SKM-1 (cell line): ENCODE data around the gene PLVAP.
A peak's percentile ranks its signal among the peaks of the same experiment; 100 is the strongest.
"Not testable (repeated sequence)": the region's sequence is repeated elsewhere in the genome, so short reads cannot be mapped to it uniquely, and the experiment has no call there.

ENCODE experiments used
- DNase-seq: peaks from one replicate; lab custom pipeline; 2025; ENCODE audit not compliant: unreplicated experiment; lab: John Stamatoyannopoulos, UW

PLVAP gene

DNA sequence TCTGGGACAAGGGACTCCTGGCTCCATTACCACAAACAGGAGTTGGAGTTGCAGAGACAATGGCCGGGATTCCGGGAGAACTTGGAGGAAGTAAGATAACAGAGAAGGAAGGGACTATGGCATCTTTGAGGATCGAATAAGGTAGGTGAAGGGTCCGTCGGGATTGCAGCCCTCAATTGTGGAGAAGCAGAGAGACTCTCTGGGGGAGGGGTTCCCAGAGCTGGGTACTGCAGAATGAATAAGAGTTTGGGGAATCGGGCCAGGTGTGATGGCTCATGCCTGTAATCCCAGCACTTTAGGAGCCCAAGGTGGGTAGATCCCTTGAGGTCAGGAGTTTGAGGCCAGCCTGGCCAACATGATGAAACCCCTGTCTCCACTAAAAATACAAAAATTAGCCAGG lies 24.5 kb upstream of the PLVAP start:
- no peak for DNase-seq

DNA sequence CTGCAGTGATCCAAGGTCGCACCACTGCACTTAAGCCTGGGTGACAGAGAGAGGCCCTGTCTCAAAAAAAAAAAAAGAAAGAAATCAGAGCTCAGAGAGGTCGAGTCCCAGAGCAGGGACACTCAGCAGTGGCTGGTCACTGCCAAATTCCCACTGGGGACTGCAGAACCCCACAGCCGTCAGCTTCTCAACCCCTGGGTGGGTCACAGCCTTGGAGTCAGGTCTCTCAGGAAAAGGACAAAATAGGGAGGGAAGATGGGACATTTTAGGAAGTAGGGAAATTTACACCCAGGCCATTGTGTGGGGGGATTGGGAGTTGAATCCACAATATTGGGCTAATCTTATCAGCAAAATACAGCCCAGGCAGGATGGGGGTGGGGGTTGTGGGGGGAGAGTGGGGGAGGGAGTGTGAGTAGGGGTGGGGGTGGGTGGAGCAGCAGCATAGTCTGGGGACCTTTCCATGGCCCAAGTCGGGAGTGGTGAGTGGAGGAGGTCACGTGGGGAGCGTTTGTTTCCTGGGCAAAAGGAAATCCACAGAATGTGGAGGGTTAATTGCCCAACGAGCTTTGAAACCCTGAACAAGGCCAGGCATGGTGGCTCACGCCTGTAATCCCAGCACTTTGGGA lies 21.9 kb upstream of the PLVAP start:
- no peak for DNase-seq

DNA sequence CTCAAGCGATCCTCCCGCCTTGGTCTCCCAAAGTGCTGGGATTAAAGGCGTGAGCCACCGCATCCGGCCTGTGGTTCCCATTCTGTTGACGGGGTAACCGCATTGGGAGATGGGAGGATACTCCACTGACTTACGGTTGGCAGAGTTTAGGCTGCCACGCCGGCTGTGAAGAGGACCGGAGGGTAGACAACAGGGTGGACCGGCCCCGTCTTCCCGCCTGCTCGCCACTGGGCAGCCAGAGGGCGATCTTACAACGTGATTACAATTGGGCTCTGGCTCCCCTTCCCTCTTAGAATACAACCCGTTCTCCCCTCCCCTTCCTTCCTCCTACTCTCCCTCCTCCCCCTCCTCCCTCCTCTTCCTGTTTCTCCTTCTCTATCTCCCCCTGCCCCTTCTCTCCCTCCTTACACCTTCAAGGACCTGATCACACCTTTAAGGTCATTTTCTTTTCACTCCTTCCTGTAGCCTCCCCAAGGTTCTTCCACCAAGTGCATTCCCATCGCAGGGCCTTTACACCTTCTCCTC lies 17.8 kb upstream of the PLVAP start:
- peak; percentile 58 for DNase-seq

DNA sequence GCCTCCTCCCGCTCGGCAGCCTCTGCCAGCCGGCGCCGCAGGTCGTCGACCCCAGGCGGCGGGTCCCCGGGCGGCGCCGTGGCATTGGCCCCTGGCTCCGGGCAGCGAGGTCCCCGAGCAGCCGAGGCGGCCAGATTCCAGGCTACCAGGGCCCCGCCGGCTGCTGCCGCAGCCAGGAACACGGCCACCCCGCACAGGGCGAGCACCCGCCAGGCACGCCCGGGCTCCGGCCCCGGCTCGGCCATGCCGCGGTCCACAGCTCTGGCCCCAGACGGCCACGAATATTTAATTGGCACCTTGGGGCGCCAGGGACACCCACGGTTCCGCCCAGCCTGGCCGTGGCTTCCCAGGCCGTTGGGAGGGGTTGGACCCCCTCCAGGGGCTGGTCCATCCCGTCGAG lies 16.8 kb upstream of the PLVAP start, which contains the start of gene CCDC194:
Gene CCDC194, minus strand, starts transcription at position 283 of the 400 bp plus-strand sequence. Its CDS starts 38 bp downstream, at position 245.
- no peak for DNase-seq

DNA sequence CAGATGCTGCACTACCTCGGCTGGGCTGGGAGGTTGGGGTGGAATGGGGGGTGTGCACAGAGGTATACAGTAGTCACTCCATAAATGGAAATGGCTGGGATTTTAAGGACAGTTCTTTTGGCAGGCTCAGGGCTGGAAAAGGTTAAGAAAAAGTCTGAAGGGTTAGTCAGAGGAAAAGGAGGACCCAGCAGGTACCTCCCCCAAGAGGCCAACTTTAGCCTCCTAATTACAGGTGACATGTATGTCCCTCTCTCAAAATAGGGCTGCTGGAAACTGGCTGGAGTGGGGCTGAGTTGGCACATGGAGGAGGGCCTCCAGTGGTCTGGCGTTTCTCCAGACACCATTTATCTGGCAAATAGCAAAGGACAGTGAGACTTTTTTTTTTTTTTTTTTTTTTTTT lies 15.9 kb upstream of the PLVAP start:
- DNase-seq = no peak

DNA sequence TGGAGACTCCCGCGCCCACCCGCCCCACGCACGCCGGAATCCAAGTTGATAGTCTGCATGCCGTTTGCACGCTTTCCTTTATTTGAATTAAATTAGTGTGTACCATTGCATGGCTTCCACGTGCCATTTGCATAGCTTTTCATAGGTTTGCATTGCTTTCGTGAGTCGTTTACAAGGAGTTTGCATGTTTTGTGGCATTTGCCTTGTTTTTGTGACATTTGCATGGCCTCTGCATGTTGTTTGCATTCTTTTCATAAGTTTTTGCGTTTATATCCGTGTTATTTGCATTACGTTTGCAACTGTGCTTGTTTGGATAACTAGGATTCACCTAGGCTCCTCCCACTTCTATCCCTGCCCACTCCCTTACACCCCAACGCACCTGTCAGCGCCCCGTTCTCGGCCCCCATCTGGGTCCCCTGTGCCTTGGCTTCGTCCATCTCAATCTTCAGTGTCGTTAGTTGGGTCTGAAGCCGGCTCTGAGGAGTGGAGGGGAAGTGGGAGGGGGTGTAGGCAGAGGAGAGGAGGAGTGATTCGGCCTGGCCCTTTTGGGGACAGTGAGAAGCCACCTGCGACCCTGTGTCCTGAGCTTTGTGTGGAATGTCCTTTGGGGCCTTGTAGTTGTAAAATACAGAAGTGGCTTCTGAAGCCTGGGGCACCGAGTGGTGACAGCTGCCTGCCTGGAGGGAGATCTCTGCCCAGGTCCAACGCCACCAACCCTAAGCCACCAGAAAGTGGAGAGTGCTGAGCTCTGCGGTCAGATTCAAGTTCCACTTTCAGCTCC lies 14.4 kb upstream of the PLVAP start:
- DNase-seq = peak; percentile 24

DNA sequence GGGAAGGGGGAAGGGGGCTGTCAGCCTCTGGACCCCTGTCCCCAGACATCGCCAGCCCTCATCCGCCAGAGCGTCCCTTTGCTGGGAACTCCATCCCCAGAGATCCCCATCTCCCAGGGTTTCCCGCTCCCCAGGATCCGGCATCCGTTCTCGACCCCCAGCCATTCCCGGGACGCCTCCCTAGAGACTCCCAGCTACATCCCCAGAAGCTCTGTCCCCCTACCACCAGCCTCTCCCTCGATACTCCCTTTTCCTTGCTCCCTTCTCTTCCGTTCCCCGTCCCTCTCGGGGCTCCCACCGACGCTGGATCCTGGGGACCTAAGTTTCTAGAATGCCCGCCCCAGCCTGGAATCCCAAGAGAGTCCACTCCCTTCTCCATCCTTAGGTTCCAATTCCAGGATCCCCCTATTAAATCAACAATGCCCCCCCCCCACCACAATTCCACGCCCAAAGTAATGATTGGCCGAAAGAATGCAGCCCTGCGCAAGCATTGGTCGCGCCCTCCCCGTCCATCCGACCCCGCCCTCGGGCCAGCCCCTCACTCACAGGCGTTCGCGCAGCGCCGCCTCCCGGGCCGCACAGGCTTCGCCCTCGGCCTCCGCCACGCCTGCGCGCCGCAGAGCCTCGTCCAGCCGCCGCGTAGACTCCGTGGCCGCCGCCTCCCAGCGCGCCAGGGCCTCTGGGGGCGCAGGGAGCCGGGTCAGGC lies 13.7 kb upstream of the PLVAP start:
- DNase-seq = peak; percentile 49

DNA sequence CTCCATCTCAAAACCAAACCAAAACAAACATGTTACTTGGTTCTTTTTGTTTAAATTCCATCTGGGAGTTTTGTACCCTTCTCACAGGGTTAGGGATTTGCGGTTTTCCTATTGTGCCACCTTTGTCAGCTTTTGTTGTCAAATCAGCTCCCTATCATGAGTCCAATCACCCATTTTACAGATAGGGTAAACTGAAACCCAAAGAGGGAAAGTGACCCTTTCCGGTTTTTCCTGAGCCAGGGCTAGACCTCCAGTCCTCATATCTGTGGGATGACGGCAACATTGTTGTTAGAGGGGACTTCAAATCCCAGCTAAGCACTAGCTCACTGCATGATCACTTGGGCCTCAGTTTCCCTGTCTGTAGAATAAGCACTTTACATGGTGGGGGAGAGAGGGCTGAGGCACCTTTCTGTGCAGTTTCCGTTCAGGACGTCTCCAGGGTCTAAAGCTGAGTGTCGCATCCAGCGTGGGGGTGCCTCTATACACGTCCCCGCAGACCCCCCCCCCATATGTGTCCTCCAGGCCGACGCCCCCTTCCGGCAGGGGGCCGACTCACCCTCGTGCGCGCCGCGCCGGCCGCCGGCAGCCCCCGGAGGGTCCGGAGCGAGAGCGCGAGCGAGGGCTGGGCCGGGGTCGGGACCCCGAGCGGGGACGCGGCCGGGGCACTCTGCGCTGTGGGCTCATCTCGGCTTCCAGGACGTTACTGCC lies 13.0 kb upstream of the PLVAP start:
- no peak for DNase-seq

DNA sequence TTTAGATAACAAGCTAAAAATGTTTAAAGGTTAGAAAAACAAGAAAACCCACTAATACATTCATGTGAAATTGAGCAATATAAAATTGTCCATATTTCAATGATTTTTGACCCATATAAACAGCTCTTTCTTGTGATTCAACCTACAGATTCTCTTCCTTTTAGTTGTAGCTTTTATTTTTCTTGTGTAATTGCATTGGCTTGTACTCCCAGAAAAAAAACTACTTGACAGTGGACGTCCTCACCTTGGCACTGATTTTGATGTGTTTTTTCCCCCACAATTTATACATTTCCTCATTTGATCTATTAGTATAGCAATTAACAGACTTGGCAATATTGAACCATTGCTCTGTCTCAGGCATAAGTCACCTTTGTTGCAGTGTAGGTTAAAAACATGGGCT lies 12.1 kb upstream of the PLVAP start:
- no peak for DNase-seq

DNA sequence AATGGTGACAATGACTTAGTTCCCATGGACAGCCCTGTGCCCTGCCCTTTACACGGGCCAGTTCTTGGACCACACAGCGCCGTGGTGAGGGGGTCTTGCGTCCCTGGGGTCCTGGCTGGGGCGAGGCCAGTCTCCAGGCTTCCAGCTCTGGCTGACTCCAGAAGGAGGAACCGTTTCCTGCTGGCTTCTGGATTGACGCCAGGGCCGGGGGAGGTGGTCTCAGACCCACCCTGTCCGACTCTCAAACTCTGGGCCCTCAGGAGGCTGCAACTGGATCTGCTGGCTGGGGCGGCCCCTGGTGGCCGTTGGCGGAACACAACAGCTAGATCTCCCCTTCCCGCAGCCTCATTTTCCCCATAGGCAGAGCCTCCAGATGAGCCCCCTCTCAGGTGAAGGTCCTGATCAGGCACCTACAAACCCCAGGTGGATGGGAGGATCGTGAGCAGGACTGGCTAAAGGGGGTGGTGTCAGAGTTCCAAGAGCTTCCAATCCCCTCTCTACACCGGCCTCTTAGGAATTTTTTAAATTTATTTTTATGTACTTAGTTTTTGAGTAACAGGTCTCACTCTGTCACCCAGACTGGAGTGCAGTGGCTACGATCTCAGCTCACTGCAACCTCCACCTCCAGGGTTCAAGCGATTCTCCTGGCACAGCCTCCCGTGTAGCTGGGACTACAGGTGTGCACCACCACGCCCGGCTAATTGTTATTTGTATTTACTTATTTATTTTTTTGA lies 8.9 kb upstream of the PLVAP start:
- DNase-seq = peak; percentile 33

DNA sequence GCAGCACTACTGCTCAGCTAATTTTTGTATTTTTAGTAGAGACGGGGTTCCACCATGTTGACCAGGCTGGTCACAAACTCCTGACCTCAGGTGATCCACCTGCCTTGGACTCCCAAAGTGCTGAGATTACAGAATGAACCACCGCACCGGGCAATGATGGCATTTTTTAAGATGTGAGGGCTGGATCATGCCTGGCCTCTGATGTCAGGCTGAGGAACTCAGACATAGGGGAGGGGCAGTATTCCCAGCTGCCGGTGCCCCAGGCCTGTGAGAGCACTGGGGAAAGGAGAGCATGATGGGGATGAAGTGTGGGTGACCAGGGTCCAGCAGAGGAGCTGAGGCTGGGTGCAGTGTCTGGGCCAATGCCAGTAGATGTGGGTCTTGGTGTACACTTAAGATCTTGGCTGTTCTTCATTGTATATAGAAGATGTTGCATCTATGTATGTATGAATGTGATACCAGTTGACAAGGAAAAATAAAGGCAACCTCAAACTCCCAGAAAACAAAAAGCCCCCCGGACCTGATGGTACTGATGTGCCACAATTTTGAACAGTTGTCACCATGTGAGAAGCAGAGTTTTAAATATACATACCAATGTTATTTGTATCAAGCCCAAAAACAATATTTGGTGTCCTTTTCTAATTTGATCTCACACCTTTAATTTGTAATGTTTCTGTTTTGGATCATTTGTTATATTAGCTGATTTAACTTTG lies 3.4 kb upstream of the PLVAP start:
- no peak for DNase-seq

DNA sequence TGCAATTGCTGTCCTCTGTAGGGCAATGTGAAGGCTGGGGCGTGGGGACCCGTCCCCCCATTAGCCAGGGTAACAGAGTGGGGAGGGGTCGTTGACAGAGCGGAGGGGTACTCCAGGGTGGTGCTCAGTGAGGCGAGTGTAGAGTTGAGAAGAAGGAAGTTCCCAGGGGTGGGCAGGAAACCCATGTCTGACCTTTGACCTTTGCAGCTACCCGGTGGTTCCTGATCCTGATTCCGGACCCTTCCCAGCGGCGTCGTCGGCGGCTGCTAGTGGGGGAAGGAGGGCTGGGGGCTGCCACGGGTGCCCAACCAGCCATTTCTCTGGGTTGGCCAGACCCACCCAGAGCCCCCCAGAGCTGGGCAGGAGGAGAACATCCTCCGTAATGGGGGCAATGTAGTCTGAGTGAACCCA lies 2.1 kb upstream of the PLVAP start:
- DNase-seq = no peak

DNA sequence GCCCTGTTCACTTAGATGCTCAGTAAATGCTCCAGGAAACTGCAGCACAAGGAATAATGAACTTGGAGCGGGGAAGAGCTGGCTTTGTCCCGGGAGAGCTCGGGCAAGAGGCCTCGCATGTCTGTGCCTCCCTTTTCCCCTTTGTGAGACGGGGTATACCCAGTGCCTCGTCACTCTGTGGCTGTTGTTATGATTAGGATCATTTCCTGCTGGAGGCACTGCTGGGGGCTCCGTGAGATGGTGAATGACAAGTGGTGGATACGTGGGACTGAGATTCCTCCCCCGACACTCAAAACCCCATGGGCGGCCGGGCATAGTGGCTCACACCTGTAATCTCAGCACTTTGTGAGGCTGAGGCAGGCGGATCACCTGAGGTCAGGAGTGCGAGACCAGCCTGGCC lies 1.1 kb upstream of the PLVAP start:
- DNase-seq = no peak

DNA sequence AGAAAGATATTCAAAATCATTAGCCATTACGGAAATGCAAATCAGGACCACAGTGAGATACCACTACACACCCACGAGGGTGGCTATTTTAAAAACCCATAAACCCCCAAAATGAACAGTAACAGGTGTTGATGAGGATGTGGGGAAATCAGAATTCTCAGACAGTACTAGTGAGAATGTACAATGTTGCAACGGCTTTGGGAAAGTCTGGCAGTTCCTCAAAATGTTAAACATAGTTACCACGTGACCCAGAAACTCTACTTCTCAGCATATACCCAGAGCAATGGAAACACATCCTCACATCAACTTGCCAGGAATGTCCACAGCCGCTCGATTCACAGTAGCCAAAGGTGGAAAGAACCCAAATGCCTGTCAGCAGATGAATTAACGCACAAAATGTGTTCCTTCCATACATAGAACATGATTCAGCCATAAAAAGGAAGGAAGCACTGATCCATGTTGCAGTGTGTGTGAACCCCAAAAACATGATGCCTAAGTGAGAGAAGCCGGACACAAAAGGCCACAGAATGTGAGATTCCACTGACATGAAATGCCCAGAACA lies 7.0 kb downstream of the PLVAP start:
- peak; percentile 74 for DNase-seq

DNA sequence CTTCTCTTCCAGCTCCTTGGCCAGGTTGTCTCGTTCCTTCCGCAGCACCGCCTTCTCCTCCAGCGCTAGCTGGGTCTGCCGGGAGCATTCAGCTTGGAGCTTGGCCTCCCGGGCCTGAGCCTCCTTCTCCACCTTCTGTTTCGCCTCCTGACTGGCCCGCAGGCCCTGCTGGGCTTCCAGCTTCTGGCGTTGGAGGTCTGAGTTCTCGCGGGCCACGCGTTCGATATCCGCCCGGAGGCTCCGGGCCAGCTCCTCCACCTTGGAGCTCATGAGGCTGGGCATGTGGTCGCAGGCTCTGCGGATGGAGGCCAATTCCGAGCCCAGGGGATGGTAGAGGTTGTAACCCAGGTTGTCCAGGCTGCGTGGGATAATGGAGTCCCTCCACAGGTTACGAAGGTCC lies 11.8 kb downstream of the PLVAP start:
- DNase-seq = no peak

DNA sequence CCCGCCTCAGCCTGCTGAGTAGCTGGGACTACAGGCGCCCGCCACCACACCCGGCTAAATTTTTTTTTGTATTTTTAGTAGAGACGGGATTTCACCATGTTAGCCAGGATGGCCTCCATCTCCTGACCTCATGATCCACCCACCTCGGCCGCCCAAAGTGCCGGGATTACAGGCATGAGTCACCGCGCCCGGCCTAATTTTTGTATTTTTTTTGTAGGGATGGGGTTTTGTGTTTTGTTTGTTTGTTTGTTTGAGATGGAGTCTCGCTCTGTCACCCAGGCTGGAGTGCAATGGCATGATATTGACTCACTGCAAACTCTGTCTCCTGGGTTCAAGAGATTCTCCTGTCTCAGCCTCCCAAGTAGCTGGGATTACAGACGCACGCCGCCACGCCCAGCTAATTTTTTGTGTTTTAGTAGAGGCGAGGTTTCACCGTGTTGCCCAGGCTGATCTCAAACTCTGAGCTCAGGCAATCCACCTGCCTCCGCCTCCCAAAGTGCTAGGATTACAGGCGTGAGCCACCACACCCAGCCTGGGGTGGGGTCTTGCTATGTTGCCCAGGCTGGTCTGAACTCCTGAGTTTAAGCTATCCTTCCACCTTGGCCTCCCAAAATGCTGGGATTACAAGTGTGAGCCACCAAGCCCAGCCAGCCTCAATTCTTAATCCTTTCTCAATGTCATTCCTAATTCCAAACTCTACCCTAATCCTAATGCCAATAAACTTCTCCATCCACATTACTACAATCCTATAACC lies 13.1 kb downstream of the PLVAP start:
- not testable (repeated sequence) for DNase-seq

DNA sequence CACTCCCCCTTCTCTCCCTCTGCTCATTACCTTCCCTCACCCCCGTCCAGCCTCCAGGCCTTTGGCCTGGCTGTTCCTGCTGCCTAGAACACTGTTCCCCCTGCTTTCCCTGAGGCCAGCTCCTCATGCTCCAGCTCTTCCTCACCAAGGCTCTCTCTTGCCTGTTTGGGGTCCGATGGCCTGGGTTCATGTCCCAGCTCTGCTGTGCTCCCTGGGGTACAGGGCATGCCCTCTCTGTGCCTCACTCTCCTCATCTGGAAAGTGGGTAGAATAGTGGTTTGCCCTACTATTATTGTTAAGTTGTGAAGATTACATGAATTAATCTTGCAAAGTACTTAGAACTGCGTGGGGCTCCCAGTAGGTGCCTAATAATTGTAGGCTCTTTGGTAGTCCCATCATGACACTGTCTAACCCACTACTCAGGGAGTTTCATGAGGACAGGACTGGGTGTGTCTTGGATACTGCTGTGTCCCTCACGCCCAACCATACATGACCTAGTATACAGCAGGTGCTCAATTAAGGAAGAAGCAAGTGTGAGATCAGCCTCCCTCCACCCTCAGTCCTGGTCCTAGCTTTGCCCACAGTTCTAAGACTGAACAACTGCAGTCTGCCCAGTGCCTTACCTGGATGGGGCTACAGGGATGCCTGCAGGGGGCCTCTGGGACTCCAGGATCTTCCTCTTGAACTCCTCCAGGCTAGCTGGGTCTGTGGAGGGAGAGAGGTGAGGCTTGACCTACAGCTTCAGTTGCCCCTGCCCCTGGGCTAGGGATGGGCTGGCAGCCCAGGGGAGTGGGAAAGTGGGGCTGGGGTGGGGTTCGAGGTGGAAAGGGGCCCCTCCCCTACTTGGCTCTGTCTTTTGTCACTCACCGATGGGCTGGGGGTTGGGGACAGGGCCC lies 17.0 kb downstream of the PLVAP start:
- no peak for DNase-seq

DNA sequence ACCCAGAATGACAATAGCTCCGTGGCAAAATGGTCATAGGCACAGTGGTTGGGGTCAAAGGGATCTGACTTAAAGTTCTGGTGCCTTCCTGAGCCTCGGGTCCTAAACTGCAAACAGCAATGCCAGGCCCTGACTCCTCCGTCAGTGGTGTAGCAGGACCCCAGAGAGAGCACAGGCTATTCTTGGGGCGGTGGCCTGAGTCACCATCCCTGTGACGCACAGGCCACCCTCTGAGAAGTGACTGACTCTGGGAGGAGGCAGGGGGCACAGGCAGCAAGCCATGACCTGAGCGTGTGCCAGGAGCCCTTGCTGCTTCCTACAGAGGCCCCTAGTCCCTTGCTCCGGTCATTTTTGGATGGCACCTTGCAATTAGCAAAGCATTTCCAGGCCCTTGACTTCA lies 18.7 kb downstream of the PLVAP start:
- DNase-seq = no peak
